HAP-1 (cell line): Measurements from ENCODE around the gene ANGPTL5.
"Not testable (repeated sequence)": the region's sequence is repeated elsewhere in the genome, so short reads cannot be mapped to it uniquely, and the experiment has no call there.

ENCODE experiments used
- DNase-seq, 2 experiments: peaks; one replicate each; pipeline ENCODE4 v3.0.0-alpha.2; 2016 to 2020; ENCODE audit warnings: low spot score in 2 of 2
- H3K27me3 ChIP-seq: fragments of 250-450 bp; sonication (Bioruptor Pico); 2 replicates; pipeline ENCODE4 v1.5.1; 2020; ENCODE audit warnings: low read depth, mild to moderate bottlenecking, moderate library complexity
- H3K36me3 ChIP-seq: fragments of 250-450 bp; sonication (Bioruptor Pico); replicated peaks from 2 replicates; pipeline ENCODE4 v1.5.1; 2020; ENCODE audit warnings: mild to moderate bottlenecking
- H3K4me1 ChIP-seq: fragments of 250-450 bp; sonication (Bioruptor Pico); 2 replicates; pipeline ENCODE4 v1.5.1; 2020; ENCODE audit warnings: mild to moderate bottlenecking
- H3K4me3 ChIP-seq: fragments of 250-450 bp; sonication (Bioruptor Pico); 2 replicates; pipeline ENCODE4 v1.5.1; 2020; ENCODE audit warnings: mild to moderate bottlenecking, moderate library complexity
- H3K9me3 ChIP-seq: fragments of 250-450 bp; sonication (Bioruptor Pico); 2 replicates; pipeline ENCODE4 v1.5.1; 2020; ENCODE audit warnings: mild to moderate bottlenecking, moderate library complexity
- in situ Hi-C: fragments of 300-500 bp; cut with MboI; formaldehyde crosslinking; loops from 3 replicates; pipeline ENCODE4 v1.14.3; 2020; ENCODE audit warnings: low sequenced_read_pairs, inconsistent platforms, mixed read lengths

Gene ANGPTL5

DNA sequence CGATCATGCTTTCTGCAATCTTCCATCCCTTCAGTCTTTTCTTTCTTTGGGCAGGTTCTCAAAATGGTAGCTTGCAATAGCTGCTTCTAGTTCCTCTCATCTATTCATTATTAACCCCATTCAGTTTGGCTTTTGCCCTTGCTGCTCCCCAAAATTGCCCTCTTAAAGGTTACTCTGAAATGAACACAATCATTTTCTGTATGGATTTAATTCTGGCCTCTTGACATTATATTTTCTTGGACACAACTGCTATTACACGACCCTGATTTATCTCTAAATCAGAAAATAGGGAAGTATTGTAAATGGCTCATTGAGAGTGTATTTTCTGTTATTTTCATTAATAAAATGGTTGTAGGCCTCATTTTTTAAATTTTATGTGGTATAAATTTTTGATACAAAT is at the start of gene ANGPTL5:
Gene ANGPTL5, minus strand, starts transcription at position 101 of the 400 bp plus-strand sequence. CDS start 8,613 bp downstream, outside the sequence.
- Histone ChIP-seq H3K9me3 (no peaks in the 10 kb centered on the region), H3K4me1 (peaks cover 23% of the 10 kb centered on the region), H3K27me3 (no peaks in the 10 kb centered on the region), H3K4me3 (peak within 1 kb of the TSS; percentile 74), H3K36me3 (no peaks in the 10 kb centered on the region)
- in situ Hi-C loops: no loop called here
- no peak for DNase-seq

GRCh38 chr11:101964200-101964599 is 47.9 kb upstream of the ANGPTL5 start:
- DNase-seq, H3K27me3 ChIP-seq, H3K36me3 ChIP-seq, H3K9me3 ChIP-seq, in situ Hi-C loops, H3K4me1 ChIP-seq, H3K4me3 ChIP-seq: not testable (repeated sequence)

DNA sequence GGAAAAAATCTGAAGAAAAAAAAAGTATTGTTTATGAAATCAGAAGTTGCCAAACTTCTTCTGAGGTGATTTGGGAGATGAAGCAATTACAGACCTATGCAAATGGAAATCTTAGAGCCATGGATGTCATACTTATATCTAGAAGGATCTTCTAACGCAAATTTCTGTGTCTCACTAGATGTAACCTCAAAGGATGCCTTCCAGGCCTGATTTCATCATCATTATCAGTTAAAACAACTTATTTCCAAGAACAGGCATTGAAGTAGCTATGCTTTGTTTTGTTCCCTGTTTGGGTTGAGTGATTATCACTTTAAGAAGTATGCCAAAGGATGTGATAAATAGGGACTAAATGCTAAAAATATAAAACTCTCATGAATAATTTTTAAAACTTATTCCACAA is 43.9 kb upstream of the ANGPTL5 start:
- H3K4me3 ChIP-seq: no peak overlapping the region
- in situ Hi-C loops: no loop called here

DNA sequence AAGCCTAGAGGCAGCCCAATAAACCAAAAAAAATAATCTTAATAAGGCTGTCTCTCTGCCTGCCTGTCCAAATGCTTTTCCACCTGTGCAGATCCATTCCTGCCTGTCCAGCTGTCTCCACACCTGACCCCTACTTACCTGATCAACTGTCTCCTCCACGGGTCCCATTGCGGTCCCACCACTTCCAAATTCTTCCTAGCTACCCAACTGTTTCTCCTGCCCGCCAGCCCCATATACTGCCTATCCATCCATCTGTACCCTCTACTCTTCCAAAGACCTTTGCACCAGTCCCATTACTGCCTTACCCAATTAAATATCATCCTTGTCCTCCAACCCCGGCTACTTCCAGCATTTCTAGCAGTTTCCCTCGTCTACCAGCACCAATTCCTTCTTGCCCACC is 39.4 kb upstream of the ANGPTL5 start:
- DNase-seq: no peak
- in situ Hi-C loops: no loop called here
- H3K4me1 ChIP-seq: no peaks in the 10 kb centered on the region
- H3K4me3 ChIP-seq: no peak overlapping the region
- H3K27me3 ChIP-seq: no peaks in the 10 kb centered on the region
- H3K36me3 ChIP-seq: no peaks in the 10 kb centered on the region
- no peaks in the 10 kb centered on the region for H3K9me3 ChIP-seq

More for the DNA sequence above, 43.9 kb upstream of the ANGPTL5 start:
- Histone ChIP-seq H3K9me3 (no peaks in the 10 kb centered on the region), H3K27me3 (no peaks in the 10 kb centered on the region), H3K4me1 (no peaks in the 10 kb centered on the region), H3K36me3 (no peaks in the 10 kb centered on the region)
- no peak for DNase-seq

- H3K36me3 ChIP-seq: no peaks in the 10 kb centered on the region
- in situ Hi-C loops: no loop called here
- H3K27me3 ChIP-seq: no peaks in the 10 kb centered on the region
- DNase-seq: no peak
- no peaks in the 10 kb centered on the region for H3K9me3 ChIP-seq
- no peak overlapping the region for H3K4me3 ChIP-seq
- no peaks in the 10 kb centered on the region for H3K4me1 ChIP-seq
Measured at GRCh38 chr11:101955278-101955677, 39.0 kb upstream of the ANGPTL5 start.

- Histone ChIP-seq H3K4me3 (no peak overlapping the region), H3K9me3 (no peaks in the 10 kb centered on the region), H3K4me1 (no peaks in the 10 kb centered on the region), H3K27me3 (no peaks in the 10 kb centered on the region), H3K36me3 (no peaks in the 10 kb centered on the region)
- in situ Hi-C loops: no loop called here
- no peak for DNase-seq
Measured at GRCh38 chr11:101949680-101950220, 33.4 kb upstream of the ANGPTL5 start.

- DNase-seq: no peak
- in situ Hi-C loops: no loop called here
- no peak overlapping the region for H3K4me3 ChIP-seq
- no peaks in the 10 kb centered on the region for H3K36me3 ChIP-seq
- H3K27me3 ChIP-seq: no peaks in the 10 kb centered on the region
- H3K4me1 ChIP-seq: no peaks in the 10 kb centered on the region
- H3K9me3 ChIP-seq: no peaks in the 10 kb centered on the region
Measured at GRCh38 chr11:101945448-101945847, 29.1 kb upstream of the ANGPTL5 start.

DNA sequence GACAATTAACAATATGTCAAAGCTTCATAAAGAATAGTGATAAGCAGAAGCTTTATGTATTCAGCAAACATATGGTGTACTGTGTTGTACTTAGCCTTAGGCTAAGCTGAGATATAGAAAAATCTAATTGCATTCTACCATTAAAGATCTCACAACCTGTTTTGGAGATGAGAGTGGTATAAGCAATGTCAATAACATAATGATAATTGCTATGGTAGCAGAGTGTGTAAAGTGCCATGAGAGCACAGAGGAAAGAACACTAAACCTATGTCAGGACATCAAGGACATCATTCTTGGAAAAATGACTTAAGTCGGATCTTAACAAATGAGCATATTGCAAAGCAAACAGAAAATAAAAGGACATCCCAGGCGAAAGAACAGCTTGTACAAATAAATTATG is 28.6 kb upstream of the ANGPTL5 start:
- Histone ChIP-seq H3K36me3 (no peaks in the 10 kb centered on the region), H3K4me3 (no peak overlapping the region), H3K4me1 (no peaks in the 10 kb centered on the region), H3K9me3 (no peaks in the 10 kb centered on the region), H3K27me3 (no peaks in the 10 kb centered on the region)
- no peak for DNase-seq
- in situ Hi-C loops: no loop called here

- no peaks in the 10 kb centered on the region for H3K4me1 ChIP-seq
- in situ Hi-C loops: no loop called here
- DNase-seq: no peak
- H3K9me3 ChIP-seq: no peaks in the 10 kb centered on the region
- H3K27me3 ChIP-seq: no peaks in the 10 kb centered on the region
- no peak overlapping the region for H3K4me3 ChIP-seq
- no peaks in the 10 kb centered on the region for H3K36me3 ChIP-seq
Measured at GRCh38 chr11:101940901-101941520, 24.7 kb upstream of the ANGPTL5 start.

DNA sequence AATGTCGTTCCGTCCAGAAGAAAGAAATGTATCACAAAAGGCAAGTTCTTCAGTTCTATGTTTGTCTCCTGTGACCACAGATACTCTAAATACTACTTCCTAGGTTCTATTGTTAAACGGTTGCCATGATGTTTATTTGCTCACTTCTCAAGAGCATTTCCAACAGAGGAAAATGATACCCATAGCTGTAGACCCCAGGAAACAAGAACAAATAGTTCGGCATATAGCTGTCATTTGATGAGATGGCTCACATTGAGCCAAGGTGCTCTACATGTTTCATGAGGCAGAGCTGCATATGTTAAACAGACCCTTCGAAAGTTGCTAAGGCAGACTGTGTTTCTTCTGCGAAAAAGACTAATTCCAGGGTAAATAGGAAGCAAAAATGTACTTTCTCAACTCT is 15.4 kb upstream of the ANGPTL5 start:
- DNase-seq: no peak
- Histone ChIP-seq H3K27me3 (no peaks in the 10 kb centered on the region), H3K4me3 (no peak overlapping the region), H3K4me1 (no peaks in the 10 kb centered on the region), H3K36me3 (no peaks in the 10 kb centered on the region), H3K9me3 (no peaks in the 10 kb centered on the region)
- in situ Hi-C loops: no loop called here

- no peak for DNase-seq
- in situ Hi-C loops: no loop called here
- Histone ChIP-seq H3K4me3 (no peak overlapping the region), H3K27me3 (no peaks in the 10 kb centered on the region), H3K4me1 (no peaks in the 10 kb centered on the region), H3K36me3 (no peaks in the 10 kb centered on the region), H3K9me3 (no peaks in the 10 kb centered on the region)
Measured at GRCh38 chr11:101929294-101929915, 13.1 kb upstream of the ANGPTL5 start.

- no peaks in the 10 kb centered on the region for H3K36me3 ChIP-seq
- DNase-seq: no peak
- H3K4me1 ChIP-seq: no peaks in the 10 kb centered on the region
- H3K4me3 ChIP-seq: no peak overlapping the region
- in situ Hi-C loops: no loop called here
- H3K9me3 ChIP-seq: no peaks in the 10 kb centered on the region
- no peaks in the 10 kb centered on the region for H3K27me3 ChIP-seq
Measured at GRCh38 chr11:101923554-101923953, 7.2 kb upstream of the ANGPTL5 start.

DNA sequence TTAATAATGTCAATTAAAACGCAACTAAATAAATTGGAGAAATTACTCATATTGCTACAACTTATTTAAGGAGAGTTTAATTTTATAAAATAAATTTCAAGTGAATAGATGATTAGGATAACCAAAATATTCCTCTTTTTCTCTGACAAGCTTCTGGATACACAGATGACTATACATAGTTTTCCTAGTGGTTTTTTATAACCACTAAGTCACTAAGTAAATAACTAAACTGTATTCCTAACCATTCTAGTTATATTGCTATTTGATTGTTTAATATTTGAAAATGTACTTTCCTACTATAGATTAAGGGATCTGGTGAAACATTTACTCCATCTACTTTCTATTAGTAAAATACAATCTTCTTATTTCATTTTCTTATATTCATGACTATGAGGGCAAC is 4.7 kb upstream of the ANGPTL5 start:
- Histone ChIP-seq H3K9me3 (no peaks in the 10 kb centered on the region), H3K27me3 (no peaks in the 10 kb centered on the region), H3K4me1 (peaks cover 17% of the 10 kb centered on the region), H3K36me3 (no peaks in the 10 kb centered on the region), H3K4me3 (no peak overlapping the region)
- no peak for DNase-seq
- in situ Hi-C loops: no loop called here

DNA sequence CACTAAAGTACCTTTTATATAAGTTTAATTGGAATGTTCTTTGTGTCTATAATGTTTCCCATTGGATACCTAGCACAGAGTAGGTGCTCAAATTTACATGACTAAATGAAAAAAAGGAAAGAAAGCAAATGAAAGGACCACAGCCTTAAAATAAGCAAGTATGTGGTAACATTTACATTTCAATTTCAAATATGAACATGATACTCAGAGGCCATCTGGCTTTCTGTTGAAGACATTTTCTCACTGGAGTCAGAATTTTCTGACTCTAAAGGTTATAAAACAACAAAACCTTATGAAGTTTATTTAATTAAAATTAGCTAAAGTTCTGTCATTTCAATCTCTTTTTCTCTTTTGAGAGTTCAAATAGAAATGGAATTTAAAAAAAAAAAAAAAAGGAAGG is 904 bp upstream of the ANGPTL5 start:
- in situ Hi-C loops: no loop called here
- no peaks in the 10 kb centered on the region for H3K36me3 ChIP-seq
- DNase-seq: peak in 1 of 2 experiments; percentile 35
- H3K4me1 ChIP-seq: peaks cover 23% of the 10 kb centered on the region
- H3K27me3 ChIP-seq: no peaks in the 10 kb centered on the region
- H3K4me3 ChIP-seq: no peak overlapping the region
- H3K9me3 ChIP-seq: no peaks in the 10 kb centered on the region
